HEK293 (cell line): ENCODE measurements around the gene CRB3.

Source experiments
- BCL11B ChIP-seq: fragments of 450-650 bp; formaldehyde crosslinking; IDR thresholded peaks from 2 replicates; pipeline ENCODE4 v1.5.1; 2016; ENCODE audit warnings: low read depth, missing biosample characterization, missing genetic modification characterization
- EGR2 ChIP-seq: fragments of 450-650 bp; formaldehyde crosslinking; IDR thresholded peaks from 2 replicates; pipeline ENCODE4 v1.5.1; 2016; ENCODE audit warnings: low read depth, missing biosample characterization, missing genetic modification characterization
- FEZF1 ChIP-seq: fragments of 450-650 bp; formaldehyde crosslinking; IDR thresholded peaks from 2 replicates; pipeline ENCODE4 v1.5.1; 2016; ENCODE audit warnings: missing biosample characterization, missing genetic modification characterization
- HOXA7 ChIP-seq: sonication (generic); formaldehyde crosslinking; IDR thresholded peaks from 2 replicates; pipeline ENCODE4 v1.8.1; 2022; ENCODE audit warnings: missing genetic modification reagents, borderline replicate concordance
- KLF10 ChIP-seq: fragments of 450-650 bp; IDR thresholded peaks from 2 replicates; pipeline ENCODE4 v1.5.1; 2018; ENCODE audit warnings: missing biosample characterization, mild to moderate bottlenecking, missing genetic modification characterization
- MZF1 ChIP-seq: fragments of 450-650 bp; formaldehyde crosslinking; IDR thresholded peaks from 2 replicates; pipeline ENCODE4 v1.5.1; 2017; ENCODE audit warnings: missing biosample characterization, missing genetic modification characterization, borderline replicate concordance
- PRDM1 ChIP-seq: fragments of 450-650 bp; formaldehyde crosslinking; IDR thresholded peaks from 2 replicates; pipeline ENCODE4; 2016; ENCODE audit warnings: missing biosample characterization, missing genetic modification characterization
- SCRT1 ChIP-seq: fragments of 450-650 bp; formaldehyde crosslinking; IDR thresholded peaks from 2 replicates; pipeline ENCODE4 v1.5.1; 2016; ENCODE audit warnings: missing biosample characterization, missing genetic modification characterization, borderline replicate concordance
- TCF7L2 ChIP-seq: IDR thresholded peaks from 2 replicates; pipeline ENCODE4 v1.6.1; 2011; ENCODE audit warnings: low read depth, mild to moderate bottlenecking, inconsistent platforms, low read length, moderate library complexity, borderline replicate concordance
- WT1 ChIP-seq: fragments of 450-650 bp; formaldehyde crosslinking; IDR thresholded peaks from 2 replicates; pipeline ENCODE4 v1.5.1; 2016; ENCODE audit warnings: missing biosample characterization, missing genetic modification characterization
- ZBTB1 ChIP-seq: fragments of 450-650 bp; formaldehyde crosslinking; IDR thresholded peaks from 2 replicates; pipeline ENCODE4 v1.5.1; 2016; ENCODE audit warnings: missing biosample characterization, missing genetic modification characterization
- ZFHX2 ChIP-seq: fragments of 450-650 bp; formaldehyde crosslinking; conservative IDR thresholded peaks from 2 replicates; pipeline ENCODE4 v1.5.1; 2016; ENCODE audit warnings: missing biosample characterization, missing genetic modification characterization
- ZFP41 ChIP-seq: fragments of 450-650 bp; formaldehyde crosslinking; IDR thresholded peaks from 2 replicates; pipeline ENCODE4 v1.5.1; 2016; ENCODE audit warnings: missing biosample characterization, missing genetic modification characterization, borderline replicate concordance
- ZNF221 ChIP-seq: fragments of 450-650 bp; formaldehyde crosslinking; IDR thresholded peaks from 2 replicates; pipeline ENCODE4 v1.5.1; 2017; ENCODE audit warnings: missing biosample characterization, missing genetic modification characterization, borderline replicate concordance
- ZNF302 ChIP-seq: fragments of 450-650 bp; formaldehyde crosslinking; IDR thresholded peaks from 2 replicates; pipeline ENCODE4 v1.5.1; 2016; ENCODE audit warnings: missing biosample characterization, missing genetic modification characterization, low read depth
- ZNF404 ChIP-seq: fragments of 450-650 bp; formaldehyde crosslinking; IDR thresholded peaks from 2 replicates; pipeline ENCODE4 v1.5.1; 2017; ENCODE audit warnings: missing biosample characterization, missing genetic modification characterization
- ZNF473 ChIP-seq: fragments of 450-650 bp; formaldehyde crosslinking; IDR thresholded peaks from 2 replicates; pipeline ENCODE4 v1.5.1; 2017; ENCODE audit warnings: missing biosample characterization, missing genetic modification characterization
- ZNF571 ChIP-seq: fragments of 450-650 bp; formaldehyde crosslinking; IDR thresholded peaks from 2 replicates; pipeline ENCODE4 v1.5.0; 2017; ENCODE audit warnings: missing biosample characterization, missing genetic modification characterization
- ZNF585B ChIP-seq: fragments of 450-650 bp; formaldehyde crosslinking; IDR thresholded peaks from 2 replicates; pipeline ENCODE4 v1.5.1; 2016; ENCODE audit warnings: missing biosample characterization, missing genetic modification characterization
- ZNF623 ChIP-seq: fragments of 450-650 bp; formaldehyde crosslinking; IDR thresholded peaks from 2 replicates; pipeline ENCODE4 v1.5.1; 2016; ENCODE audit warnings: missing biosample characterization, missing genetic modification characterization
- ZNF785 ChIP-seq: fragments of 450-650 bp; formaldehyde crosslinking; IDR thresholded peaks from 2 replicates; pipeline ENCODE4 v1.5.1; 2016; ENCODE audit warnings: missing biosample characterization, missing genetic modification characterization
- ZNF843 ChIP-seq: fragments of 450-650 bp; formaldehyde crosslinking; IDR thresholded peaks from 2 replicates; pipeline ENCODE4 v1.5.1; 2016; ENCODE audit warnings: missing biosample characterization, missing genetic modification characterization
- TF ChIP-seq, protein P1 (sequence below): fragments of 450-650 bp; formaldehyde crosslinking; IDR thresholded peaks from 2 replicates; pipeline ENCODE4 v1.5.1; 2016; ENCODE audit warnings: missing biosample characterization, missing genetic modification characterization
- TF ChIP-seq, protein P2 (sequence below): fragments of 450-650 bp; formaldehyde crosslinking; IDR thresholded peaks from 2 replicates; pipeline ENCODE4 v1.5.1; 2016; ENCODE audit warnings: missing biosample characterization, missing genetic modification characterization, borderline replicate concordance
- TF ChIP-seq, protein P3 (sequence below): fragments of 450-650 bp; formaldehyde crosslinking; IDR thresholded peaks from 2 replicates; pipeline ENCODE4 v1.5.1; 2016; ENCODE audit warnings: missing biosample characterization, missing genetic modification characterization
- TF ChIP-seq, protein P4 (sequence below): fragments of 450-650 bp; formaldehyde crosslinking; IDR thresholded peaks from 2 replicates; pipeline ENCODE4 v1.5.1; 2016; ENCODE audit warnings: missing biosample characterization, missing genetic modification characterization, low read depth
- TF ChIP-seq, protein P5 (sequence below): fragments of 450-650 bp; formaldehyde crosslinking; IDR thresholded peaks from 2 replicates; pipeline ENCODE4 v1.5.1; 2016; ENCODE audit warnings: missing biosample characterization, missing genetic modification characterization

CRB3 gene

DNA sequence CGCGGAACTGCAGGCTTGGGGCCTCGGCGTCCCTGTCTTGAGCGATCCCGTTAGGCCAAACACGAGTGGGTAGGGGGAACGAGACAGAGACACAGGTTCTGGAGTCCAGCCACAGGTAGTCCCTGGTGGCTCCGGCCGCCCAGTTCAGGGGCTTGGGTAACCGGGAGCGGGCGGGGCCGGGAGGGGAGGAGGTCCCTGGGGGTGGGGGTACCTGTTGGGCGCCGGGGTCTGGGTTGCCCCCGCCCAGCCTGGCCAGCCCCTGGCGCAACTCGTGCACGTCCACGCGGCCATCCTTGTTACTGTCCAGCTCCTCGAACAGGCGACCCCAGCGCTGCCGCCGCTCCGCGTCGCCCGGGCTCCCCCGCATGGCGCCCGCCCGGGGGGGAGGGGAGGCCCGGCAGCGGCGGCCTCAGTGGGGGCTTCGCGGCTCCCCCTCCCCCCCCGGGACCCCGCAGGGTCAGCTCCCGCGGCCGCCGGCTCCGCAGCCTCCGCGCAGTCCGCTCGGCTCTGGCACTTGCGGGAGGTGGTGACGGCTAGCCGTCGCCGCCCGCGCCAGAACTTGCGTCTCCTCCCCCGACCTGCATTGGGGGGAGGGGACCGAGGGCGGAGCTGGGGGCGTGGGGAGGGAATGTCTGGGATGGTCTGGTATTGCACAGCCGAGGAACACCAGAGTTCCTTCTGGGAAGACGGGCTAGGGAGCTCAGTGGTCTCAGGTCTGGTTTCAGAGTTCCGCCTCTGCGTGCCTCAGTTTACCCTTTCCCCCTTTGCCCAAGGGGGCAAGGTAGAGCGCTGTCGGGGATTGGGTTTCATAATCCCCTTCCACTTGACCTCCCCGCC lies 4.6 kb upstream of the CRB3 start, which contains the start of gene SLC25A23 (continued):
- TF ChIP-seq ZNF221 (no peak), BCL11B (no peak), MZF1 (tag by site-specific recombination) (0 out of 2 replicates have a peak, but pooled peaks have one; percentile 66), PRDM1 (no peak), ZNF404 (tag by site-specific recombination) (no peak), KLF10 (tag by site-specific recombination) (peak; percentile 95; the same call in 1 of the 2 replicates), ZFP41 (no peak), ZNF843 (tag by site-specific recombination) (no peak), ZNF302 (tag by site-specific recombination) (no peak), ZNF571 (tag by site-specific recombination) (no peak), ZNF785 (no peak), ZBTB1 (tag by site-specific recombination) (peak; percentile 8; the same call in 1 of the 2 replicates), ZNF623 (no peak), WT1 (no peak), TCF7L2 (no peak), ZNF585B (tag by site-specific recombination) (no peak), EGR2 (tag by site-specific recombination) (peak; percentile 66), FEZF1 (no peak), SCRT1 (0 out of 2 replicates have a peak, but pooled peaks have one; percentile 4), HOXA7 (CRISPR knock-in tag) (no peak), ZFHX2 (tag by site-specific recombination) (peak; percentile 86), ZNF473 (tag by site-specific recombination) (peak; percentile 34; the same call in 1 of the 2 replicates)
- TF ChIP-seq, protein P1, sequence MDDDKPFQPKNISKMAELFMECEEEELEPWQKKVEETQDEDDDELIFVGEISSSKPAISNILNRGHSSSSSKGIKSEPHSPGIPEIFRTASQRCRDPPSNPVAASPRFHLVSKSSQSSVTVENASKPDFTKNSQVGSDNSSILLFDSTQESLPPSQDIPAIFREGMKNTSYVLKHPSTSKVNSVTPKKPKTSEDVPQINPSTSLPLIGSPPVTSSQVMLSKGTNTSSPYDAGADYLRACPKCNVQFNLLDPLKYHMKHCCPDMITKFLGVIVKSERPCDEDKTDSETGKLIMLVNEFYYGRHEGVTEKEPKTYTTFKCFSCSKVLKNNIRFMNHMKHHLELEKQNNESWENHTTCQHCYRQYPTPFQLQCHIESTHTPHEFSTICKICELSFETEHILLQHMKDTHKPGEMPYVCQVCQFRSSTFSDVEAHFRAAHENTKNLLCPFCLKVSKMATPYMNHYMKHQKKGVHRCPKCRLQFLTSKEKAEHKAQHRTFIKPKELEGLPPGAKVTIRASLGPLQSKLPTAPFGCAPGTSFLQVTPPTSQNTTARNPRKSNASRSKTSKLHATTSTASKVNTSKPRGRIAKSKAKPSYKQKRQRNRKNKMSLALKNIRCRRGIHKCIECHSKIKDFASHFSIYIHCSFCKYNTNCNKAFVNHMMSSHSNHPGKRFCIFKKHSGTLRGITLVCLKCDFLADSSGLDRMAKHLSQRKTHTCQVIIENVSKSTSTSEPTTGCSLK = no peak
- TF ChIP-seq, protein P2, sequence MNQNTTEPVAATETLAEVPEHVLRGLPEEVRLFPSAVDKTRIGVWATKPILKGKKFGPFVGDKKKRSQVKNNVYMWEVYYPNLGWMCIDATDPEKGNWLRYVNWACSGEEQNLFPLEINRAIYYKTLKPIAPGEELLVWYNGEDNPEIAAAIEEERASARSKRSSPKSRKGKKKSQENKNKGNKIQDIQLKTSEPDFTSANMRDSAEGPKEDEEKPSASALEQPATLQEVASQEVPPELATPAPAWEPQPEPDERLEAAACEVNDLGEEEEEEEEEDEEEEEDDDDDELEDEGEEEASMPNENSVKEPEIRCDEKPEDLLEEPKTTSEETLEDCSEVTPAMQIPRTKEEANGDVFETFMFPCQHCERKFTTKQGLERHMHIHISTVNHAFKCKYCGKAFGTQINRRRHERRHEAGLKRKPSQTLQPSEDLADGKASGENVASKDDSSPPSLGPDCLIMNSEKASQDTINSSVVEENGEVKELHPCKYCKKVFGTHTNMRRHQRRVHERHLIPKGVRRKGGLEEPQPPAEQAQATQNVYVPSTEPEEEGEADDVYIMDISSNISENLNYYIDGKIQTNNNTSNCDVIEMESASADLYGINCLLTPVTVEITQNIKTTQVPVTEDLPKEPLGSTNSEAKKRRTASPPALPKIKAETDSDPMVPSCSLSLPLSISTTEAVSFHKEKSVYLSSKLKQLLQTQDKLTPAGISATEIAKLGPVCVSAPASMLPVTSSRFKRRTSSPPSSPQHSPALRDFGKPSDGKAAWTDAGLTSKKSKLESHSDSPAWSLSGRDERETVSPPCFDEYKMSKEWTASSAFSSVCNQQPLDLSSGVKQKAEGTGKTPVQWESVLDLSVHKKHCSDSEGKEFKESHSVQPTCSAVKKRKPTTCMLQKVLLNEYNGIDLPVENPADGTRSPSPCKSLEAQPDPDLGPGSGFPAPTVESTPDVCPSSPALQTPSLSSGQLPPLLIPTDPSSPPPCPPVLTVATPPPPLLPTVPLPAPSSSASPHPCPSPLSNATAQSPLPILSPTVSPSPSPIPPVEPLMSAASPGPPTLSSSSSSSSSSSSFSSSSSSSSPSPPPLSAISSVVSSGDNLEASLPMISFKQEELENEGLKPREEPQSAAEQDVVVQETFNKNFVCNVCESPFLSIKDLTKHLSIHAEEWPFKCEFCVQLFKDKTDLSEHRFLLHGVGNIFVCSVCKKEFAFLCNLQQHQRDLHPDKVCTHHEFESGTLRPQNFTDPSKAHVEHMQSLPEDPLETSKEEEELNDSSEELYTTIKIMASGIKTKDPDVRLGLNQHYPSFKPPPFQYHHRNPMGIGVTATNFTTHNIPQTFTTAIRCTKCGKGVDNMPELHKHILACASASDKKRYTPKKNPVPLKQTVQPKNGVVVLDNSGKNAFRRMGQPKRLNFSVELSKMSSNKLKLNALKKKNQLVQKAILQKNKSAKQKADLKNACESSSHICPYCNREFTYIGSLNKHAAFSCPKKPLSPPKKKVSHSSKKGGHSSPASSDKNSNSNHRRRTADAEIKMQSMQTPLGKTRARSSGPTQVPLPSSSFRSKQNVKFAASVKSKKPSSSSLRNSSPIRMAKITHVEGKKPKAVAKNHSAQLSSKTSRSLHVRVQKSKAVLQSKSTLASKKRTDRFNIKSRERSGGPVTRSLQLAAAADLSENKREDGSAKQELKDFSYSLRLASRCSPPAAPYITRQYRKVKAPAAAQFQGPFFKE (tag by site-specific recombination) = 0 out of 2 replicates have a peak, but pooled peaks have one; percentile 27
- TF ChIP-seq, protein P3, sequence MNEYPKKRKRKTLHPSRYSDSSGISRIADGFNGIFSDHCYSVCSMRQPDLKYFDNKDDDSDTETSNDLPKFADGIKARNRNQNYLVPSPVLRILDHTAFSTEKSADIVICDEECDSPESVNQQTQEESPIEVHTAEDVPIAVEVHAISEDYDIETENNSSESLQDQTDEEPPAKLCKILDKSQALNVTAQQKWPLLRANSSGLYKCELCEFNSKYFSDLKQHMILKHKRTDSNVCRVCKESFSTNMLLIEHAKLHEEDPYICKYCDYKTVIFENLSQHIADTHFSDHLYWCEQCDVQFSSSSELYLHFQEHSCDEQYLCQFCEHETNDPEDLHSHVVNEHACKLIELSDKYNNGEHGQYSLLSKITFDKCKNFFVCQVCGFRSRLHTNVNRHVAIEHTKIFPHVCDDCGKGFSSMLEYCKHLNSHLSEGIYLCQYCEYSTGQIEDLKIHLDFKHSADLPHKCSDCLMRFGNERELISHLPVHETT (tag by site-specific recombination) = no peak; the same call in 1 of the 2 replicates
- TF ChIP-seq, protein P4, sequence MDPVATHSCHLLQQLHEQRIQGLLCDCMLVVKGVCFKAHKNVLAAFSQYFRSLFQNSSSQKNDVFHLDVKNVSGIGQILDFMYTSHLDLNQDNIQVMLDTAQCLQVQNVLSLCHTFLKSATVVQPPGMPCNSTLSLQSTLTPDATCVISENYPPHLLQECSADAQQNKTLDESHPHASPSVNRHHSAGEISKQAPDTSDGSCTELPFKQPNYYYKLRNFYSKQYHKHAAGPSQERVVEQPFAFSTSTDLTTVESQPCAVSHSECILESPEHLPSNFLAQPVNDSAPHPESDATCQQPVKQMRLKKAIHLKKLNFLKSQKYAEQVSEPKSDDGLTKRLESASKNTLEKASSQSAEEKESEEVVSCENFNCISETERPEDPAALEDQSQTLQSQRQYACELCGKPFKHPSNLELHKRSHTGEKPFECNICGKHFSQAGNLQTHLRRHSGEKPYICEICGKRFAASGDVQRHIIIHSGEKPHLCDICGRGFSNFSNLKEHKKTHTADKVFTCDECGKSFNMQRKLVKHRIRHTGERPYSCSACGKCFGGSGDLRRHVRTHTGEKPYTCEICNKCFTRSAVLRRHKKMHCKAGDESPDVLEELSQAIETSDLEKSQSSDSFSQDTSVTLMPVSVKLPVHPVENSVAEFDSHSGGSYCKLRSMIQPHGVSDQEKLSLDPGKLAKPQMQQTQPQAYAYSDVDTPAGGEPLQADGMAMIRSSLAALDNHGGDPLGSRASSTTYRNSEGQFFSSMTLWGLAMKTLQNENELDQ (tag by site-specific recombination) = no peak
- TF ChIP-seq, protein P5, sequence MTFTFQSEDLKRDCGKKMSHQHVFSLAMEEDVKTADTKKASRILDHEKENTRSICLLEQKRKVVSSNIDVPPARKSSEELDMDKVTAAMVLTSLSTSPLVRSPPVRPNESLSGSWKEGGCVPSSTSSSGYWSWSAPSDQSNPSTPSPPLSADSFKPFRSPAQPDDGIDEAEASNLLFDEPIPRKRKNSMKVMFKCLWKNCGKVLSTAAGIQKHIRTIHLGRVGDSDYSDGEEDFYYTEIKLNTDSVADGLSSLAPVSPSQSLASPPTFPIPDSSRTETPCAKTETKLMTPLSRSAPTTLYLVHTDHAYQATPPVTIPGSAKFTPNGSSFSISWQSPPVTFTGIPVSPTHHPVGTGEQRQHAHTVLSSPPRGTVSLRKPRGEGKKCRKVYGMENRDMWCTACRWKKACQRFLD (tag by site-specific recombination) = no peak
